Measurements from ENCODE around the gene TSR1. TPM values are rescaled to one million over a fixed set of nuclear protein-coding genes. Genes with fewer than 3 reads are reported as not detected.

The TSR1 gene
- total RNA-seq = 10 to 100 TPM; 21.9 to 36.0 (median 33.0) TPM

GRCh38 chr17:2336215-2336851 is at the start of gene TSR1:
TSS of gene TSR1 (minus strand) at chr17:2336457. CDS start at chr17:2336427, 30 bp downstream.
- no peak for TF ChIP-seq CTCF (IDR thresholded peaks at IDR 0.05; ENCODE audit: low read depth)

GRCh38 chr17:2385240-2386210 is 49.3 kb upstream of the TSR1 start:
- no peak for TF ChIP-seq CTCF (IDR thresholded peaks at IDR 0.05; ENCODE audit: low read depth)

- no peak for TF ChIP-seq CTCF (IDR thresholded peaks at IDR 0.05; ENCODE audit: low read depth)
Measured at GRCh38 chr17:2384439-2385127, 48.3 kb upstream of the TSR1 start.

- TF ChIP-seq CTCF (IDR thresholded peaks at IDR 0.05; ENCODE audit: low read depth) = no peak
Measured at GRCh38 chr17:2383628-2384167, 47.4 kb upstream of the TSR1 start.

GRCh38 chr17:2380950-2381649 is 44.8 kb upstream of the TSR1 start:
- TF ChIP-seq CTCF (IDR thresholded peaks at IDR 0.05; ENCODE audit: low read depth) = no peak

GRCh38 chr17:2380226-2380922 is 44.1 kb upstream of the TSR1 start:
- TF ChIP-seq CTCF (IDR thresholded peaks at IDR 0.05; ENCODE audit: low read depth) = no peak
